Left ventricle myocardium superior (tissue), 1 donor: ENCODE data around the gene SHISA4. TPM values are rescaled to one million over a fixed set of nuclear protein-coding genes. Genes with fewer than 3 reads are reported as not detected.

Experiments used
- microRNA-seq: library from miRNA; unstranded; fragments of <30 nt; microRNA quantifications from one replicate; pipeline ENCODE4 v1.2.0, GENCODE V29; 2020; ENCODE audit warnings: borderline number of aligned reads
- total RNA-seq: library from RNA; stranded (reverse); fragmentation: NEBNext Ultra II Directional; extraction: Animal tissue kit (Norgen Biotek cat#: 25700); gene quantifications from one replicate; pipeline ENCODE4 v1.2.1, GENCODE V29; 2021
- donor health status: DM: no; HTN: yes; CAD: no; lungs with severe emphysema.

SHISA4 gene
- total RNA-seq, 1 donor from 2014 or later: 129 TPM

Small RNA genes lying within 50 kb of the gene (microRNA-seq; reads per million reads assigned to microRNA genes)
- gene MIR6739: not detected

Other genes with a start within 250 kb of the SHISA4 start
- 22.1 TPM for gene IPO9, start 59.7 kb upstream of the SHISA4 start, total RNA-seq
- 8.0 TPM for gene LMOD1, start 57.6 kb downstream of the SHISA4 start, total RNA-seq
- 79.0 TPM for gene TIMM17A, start 66.6 kb downstream of the SHISA4 start, total RNA-seq
- gene RNPEP, start 93.8 kb downstream of the SHISA4 start, total RNA-seq: 11.6 TPM
- gene ELF3, start 121.7 kb downstream of the SHISA4 start, total RNA-seq: 0.40 TPM
- gene GPR37L1, start 234.0 kb downstream of the SHISA4 start, total RNA-seq: 0.07 TPM